HEK293 (cell line): ENCODE results near the gene PGM1.

ENCODE experiments used
- CTCF ChIA-PET: fragments of 350-600 bp; formaldehyde crosslinking; extraction: SDS; loops from one replicate; lab custom pipeline; 2021; ENCODE audit warnings: antibody characterized with exemption; lab: Yijun Ruan, JAX
- POLR2A ChIA-PET: fragments of 300-600 bp; formaldehyde crosslinking; extraction: SDS; loops from one replicate; lab custom pipeline; 2020; ENCODE audit warnings: antibody characterized with exemption, inconsistent platforms; lab: Yijun Ruan, JAX
- H3K27ac ChIP-seq: fragments of 200-500 bp; sonication (Bioruptor generic); 2 replicates; pipeline ENCODE4 v1.5.1; 2014; ENCODE audit warnings: low read depth, low read length, control low read depth, inconsistent platforms; ENCODE audit errors: extremely low read depth
- H3K36me3 ChIP-seq, 2 experiments: fragments of 200-500 bp in 1 of 2; sonication (Bioruptor generic) in 1 of 2; 1 replicate in 1 of 2; 2 replicates in 1 of 2; pipeline ENCODE4 v1.5.1; 2014 to 2017; ENCODE audit warnings: inconsistent platforms in 2 of 2, low read length in 2 of 2; ENCODE audit not compliant: control insufficient read depth in 2 of 2, insufficient read depth in 1 of 2
- H3K4me1 ChIP-seq: fragments of 200-500 bp; sonication (Bioruptor generic); 2 replicates; pipeline ENCODE4 v1.5.1; 2014; ENCODE audit warnings: mild to moderate bottlenecking, low read length, inconsistent platforms; ENCODE audit not compliant: control insufficient read depth, insufficient read depth
- H3K4me3 ChIP-seq: 2 replicates; pipeline ENCODE4 v1.5.1; 2011; ENCODE audit warnings: low read depth, mild to moderate bottlenecking, control low read depth, low read length, moderate library complexity
- H3K9me3 ChIP-seq: fragments of 200-500 bp; sonication (Bioruptor generic); 2 replicates; pipeline ENCODE4 v1.5.1; 2014; ENCODE audit warnings: low read depth, low read length, inconsistent platforms; ENCODE audit not compliant: control insufficient read depth, insufficient read depth
- KLF8 ChIP-seq: fragments of 450-650 bp; formaldehyde crosslinking; IDR thresholded peaks from 2 replicates; pipeline ENCODE4 v1.5.1; 2016; ENCODE audit warnings: missing biosample characterization, missing genetic modification characterization
- SCRT2 ChIP-seq: fragments of 450-650 bp; formaldehyde crosslinking; IDR thresholded peaks from 2 replicates; pipeline ENCODE4 v1.5.1; 2016; ENCODE audit warnings: missing biosample characterization, missing genetic modification characterization
- ZBTB17 ChIP-seq: fragments of 450-650 bp; formaldehyde crosslinking; IDR thresholded peaks from 2 replicates; pipeline ENCODE4 v1.5.1; 2016; ENCODE audit warnings: missing biosample characterization, missing genetic modification characterization
- ZFP37 ChIP-seq: fragments of 450-650 bp; formaldehyde crosslinking; IDR thresholded peaks from 2 replicates; pipeline ENCODE4 v1.5.1; 2016; ENCODE audit warnings: missing biosample characterization, missing genetic modification characterization
- ZNF133 ChIP-seq: fragments of 450-650 bp; formaldehyde crosslinking; IDR thresholded peaks from 2 replicates; pipeline ENCODE4 v1.5.1; 2016; ENCODE audit warnings: missing biosample characterization, missing genetic modification characterization
- ZNF140 ChIP-seq: fragments of 450-650 bp; formaldehyde crosslinking; IDR thresholded peaks from 2 replicates; pipeline ENCODE4 v1.5.1; 2016; ENCODE audit warnings: missing biosample characterization, missing genetic modification characterization
- ZNF157 ChIP-seq: fragments of 450-650 bp; formaldehyde crosslinking; IDR thresholded peaks from 2 replicates; pipeline ENCODE4 v1.5.1; 2016; ENCODE audit warnings: missing biosample characterization, missing genetic modification characterization
- ZNF341 ChIP-seq: fragments of 450-650 bp; formaldehyde crosslinking; IDR thresholded peaks from 2 replicates; pipeline ENCODE4; 2016; ENCODE audit warnings: low read depth, missing biosample characterization, missing genetic modification characterization
- ZNF48 ChIP-seq: fragments of 450-650 bp; formaldehyde crosslinking; IDR thresholded peaks from 2 replicates; pipeline ENCODE4 v1.5.1; 2016; ENCODE audit warnings: missing biosample characterization, missing genetic modification characterization
- ZNF514 ChIP-seq: fragments of 450-650 bp; formaldehyde crosslinking; IDR thresholded peaks from 2 replicates; pipeline ENCODE4 v1.5.1; 2016; ENCODE audit warnings: missing biosample characterization, missing genetic modification characterization
- ZNF529 ChIP-seq: fragments of 450-650 bp; formaldehyde crosslinking; IDR thresholded peaks from 2 replicates; pipeline ENCODE4 v1.5.1; 2017; ENCODE audit warnings: missing genetic modification characterization, missing biosample characterization; ENCODE audit not compliant: insufficient replicate concordance
- ZNF544 ChIP-seq: fragments of 450-650 bp; formaldehyde crosslinking; IDR thresholded peaks from 2 replicates; pipeline ENCODE4 v1.5.0; 2017; ENCODE audit warnings: missing biosample characterization, missing genetic modification characterization
- ZNF600 ChIP-seq: fragments of 450-650 bp; formaldehyde crosslinking; IDR thresholded peaks from 2 replicates; pipeline ENCODE4 v1.5.1; 2016; ENCODE audit warnings: missing biosample characterization, missing genetic modification characterization
- ZNF677 ChIP-seq: fragments of 450-650 bp; IDR thresholded peaks from 2 replicates; pipeline ENCODE4 v1.5.0; 2018; ENCODE audit warnings: missing biosample characterization, mild to moderate bottlenecking, missing genetic modification characterization, moderate library complexity
- ZSCAN30 ChIP-seq: fragments of 450-650 bp; IDR thresholded peaks from 2 replicates; pipeline ENCODE4 v1.5.1; 2018; ENCODE audit warnings: missing biosample characterization, mild to moderate bottlenecking, missing genetic modification characterization, moderate library complexity
- TF ChIP-seq, protein P1 (sequence below): fragments of 450-650 bp; formaldehyde crosslinking; IDR thresholded peaks from 2 replicates; pipeline ENCODE4 v1.5.1; 2016; ENCODE audit warnings: missing biosample characterization, missing genetic modification characterization
- TF ChIP-seq, protein P2 (sequence below): fragments of 450-650 bp; formaldehyde crosslinking; IDR thresholded peaks from 2 replicates; pipeline ENCODE4 v1.5.1; 2016; ENCODE audit warnings: missing biosample characterization, missing genetic modification characterization, borderline replicate concordance
- TF ChIP-seq, protein P3 (sequence below): fragments of 450-650 bp; formaldehyde crosslinking; IDR thresholded peaks from 2 replicates; pipeline ENCODE4 v1.5.1; 2016; ENCODE audit warnings: missing biosample characterization, missing genetic modification characterization
- TF ChIP-seq, protein P4 (sequence below): fragments of 450-650 bp; formaldehyde crosslinking; IDR thresholded peaks from 2 replicates; pipeline ENCODE4 v1.5.1; 2016; ENCODE audit warnings: missing biosample characterization, missing genetic modification characterization

Gene PGM1

DNA sequence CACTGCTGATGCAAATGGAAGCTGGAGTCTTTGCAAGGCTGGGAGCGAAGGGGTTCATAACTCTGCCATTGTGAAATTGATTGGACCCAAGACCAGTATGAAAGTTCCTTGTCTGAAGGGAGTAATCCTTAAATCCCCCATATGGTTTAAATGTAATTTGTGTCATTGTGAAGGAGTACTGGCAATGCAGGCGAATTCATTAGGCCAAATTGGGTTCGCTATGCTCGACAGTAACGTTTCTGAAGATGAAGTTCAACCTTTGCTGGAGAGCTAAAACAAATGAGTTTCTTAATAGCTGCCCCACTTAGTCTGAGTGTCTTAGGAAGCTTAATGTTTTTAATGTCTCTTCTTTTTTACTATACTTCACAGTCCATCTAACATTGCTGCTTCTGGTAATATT is 27.5 kb downstream of the PGM1 start (continued):
- TF ChIP-seq, protein P1, sequence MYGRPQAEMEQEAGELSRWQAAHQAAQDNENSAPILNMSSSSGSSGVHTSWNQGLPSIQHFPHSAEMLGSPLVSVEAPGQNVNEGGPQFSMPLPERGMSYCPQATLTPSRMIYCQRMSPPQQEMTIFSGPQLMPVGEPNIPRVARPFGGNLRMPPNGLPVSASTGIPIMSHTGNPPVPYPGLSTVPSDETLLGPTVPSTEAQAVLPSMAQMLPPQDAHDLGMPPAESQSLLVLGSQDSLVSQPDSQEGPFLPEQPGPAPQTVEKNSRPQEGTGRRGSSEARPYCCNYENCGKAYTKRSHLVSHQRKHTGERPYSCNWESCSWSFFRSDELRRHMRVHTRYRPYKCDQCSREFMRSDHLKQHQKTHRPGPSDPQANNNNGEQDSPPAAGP = no peak
- TF ChIP-seq ZBTB17 (tag by site-specific recombination) = no peak

DNA sequence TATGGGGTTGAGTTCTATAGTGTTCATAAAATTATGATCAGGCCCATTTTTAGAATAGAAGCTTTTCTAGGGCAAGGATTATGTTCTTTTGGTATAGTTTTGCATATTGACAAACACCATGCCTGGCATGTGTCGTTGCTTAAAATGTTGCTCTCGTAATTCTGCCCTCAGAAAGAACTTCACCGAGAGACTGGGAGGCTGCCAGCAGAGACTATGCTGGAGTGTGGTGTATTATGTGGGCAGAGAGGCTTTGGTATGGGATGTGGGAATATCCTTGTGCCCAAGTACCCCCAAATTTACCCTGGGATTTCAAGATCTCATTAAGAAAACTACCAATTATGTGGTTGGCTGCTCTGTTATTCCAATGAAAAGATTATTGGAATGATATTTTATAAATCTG is 27.9 kb downstream of the PGM1 start:
- no peak for TF ChIP-seq ZSCAN30
- TF ChIP-seq KLF8 (tag by site-specific recombination) = no peak
- no peak for TF ChIP-seq ZNF544 (tag by site-specific recombination)
- TF ChIP-seq, protein P2, sequence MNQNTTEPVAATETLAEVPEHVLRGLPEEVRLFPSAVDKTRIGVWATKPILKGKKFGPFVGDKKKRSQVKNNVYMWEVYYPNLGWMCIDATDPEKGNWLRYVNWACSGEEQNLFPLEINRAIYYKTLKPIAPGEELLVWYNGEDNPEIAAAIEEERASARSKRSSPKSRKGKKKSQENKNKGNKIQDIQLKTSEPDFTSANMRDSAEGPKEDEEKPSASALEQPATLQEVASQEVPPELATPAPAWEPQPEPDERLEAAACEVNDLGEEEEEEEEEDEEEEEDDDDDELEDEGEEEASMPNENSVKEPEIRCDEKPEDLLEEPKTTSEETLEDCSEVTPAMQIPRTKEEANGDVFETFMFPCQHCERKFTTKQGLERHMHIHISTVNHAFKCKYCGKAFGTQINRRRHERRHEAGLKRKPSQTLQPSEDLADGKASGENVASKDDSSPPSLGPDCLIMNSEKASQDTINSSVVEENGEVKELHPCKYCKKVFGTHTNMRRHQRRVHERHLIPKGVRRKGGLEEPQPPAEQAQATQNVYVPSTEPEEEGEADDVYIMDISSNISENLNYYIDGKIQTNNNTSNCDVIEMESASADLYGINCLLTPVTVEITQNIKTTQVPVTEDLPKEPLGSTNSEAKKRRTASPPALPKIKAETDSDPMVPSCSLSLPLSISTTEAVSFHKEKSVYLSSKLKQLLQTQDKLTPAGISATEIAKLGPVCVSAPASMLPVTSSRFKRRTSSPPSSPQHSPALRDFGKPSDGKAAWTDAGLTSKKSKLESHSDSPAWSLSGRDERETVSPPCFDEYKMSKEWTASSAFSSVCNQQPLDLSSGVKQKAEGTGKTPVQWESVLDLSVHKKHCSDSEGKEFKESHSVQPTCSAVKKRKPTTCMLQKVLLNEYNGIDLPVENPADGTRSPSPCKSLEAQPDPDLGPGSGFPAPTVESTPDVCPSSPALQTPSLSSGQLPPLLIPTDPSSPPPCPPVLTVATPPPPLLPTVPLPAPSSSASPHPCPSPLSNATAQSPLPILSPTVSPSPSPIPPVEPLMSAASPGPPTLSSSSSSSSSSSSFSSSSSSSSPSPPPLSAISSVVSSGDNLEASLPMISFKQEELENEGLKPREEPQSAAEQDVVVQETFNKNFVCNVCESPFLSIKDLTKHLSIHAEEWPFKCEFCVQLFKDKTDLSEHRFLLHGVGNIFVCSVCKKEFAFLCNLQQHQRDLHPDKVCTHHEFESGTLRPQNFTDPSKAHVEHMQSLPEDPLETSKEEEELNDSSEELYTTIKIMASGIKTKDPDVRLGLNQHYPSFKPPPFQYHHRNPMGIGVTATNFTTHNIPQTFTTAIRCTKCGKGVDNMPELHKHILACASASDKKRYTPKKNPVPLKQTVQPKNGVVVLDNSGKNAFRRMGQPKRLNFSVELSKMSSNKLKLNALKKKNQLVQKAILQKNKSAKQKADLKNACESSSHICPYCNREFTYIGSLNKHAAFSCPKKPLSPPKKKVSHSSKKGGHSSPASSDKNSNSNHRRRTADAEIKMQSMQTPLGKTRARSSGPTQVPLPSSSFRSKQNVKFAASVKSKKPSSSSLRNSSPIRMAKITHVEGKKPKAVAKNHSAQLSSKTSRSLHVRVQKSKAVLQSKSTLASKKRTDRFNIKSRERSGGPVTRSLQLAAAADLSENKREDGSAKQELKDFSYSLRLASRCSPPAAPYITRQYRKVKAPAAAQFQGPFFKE (tag by site-specific recombination) = no peak
- no peak for TF ChIP-seq ZNF677 (tag by site-specific recombination)
- TF ChIP-seq SCRT2 (tag by site-specific recombination) = no peak
- no peak for TF ChIP-seq ZNF600
- no peak for TF ChIP-seq ZNF341 (tag by site-specific recombination)
- no peak for TF ChIP-seq ZFP37 (tag by site-specific recombination)
- TF ChIP-seq, protein P3, sequence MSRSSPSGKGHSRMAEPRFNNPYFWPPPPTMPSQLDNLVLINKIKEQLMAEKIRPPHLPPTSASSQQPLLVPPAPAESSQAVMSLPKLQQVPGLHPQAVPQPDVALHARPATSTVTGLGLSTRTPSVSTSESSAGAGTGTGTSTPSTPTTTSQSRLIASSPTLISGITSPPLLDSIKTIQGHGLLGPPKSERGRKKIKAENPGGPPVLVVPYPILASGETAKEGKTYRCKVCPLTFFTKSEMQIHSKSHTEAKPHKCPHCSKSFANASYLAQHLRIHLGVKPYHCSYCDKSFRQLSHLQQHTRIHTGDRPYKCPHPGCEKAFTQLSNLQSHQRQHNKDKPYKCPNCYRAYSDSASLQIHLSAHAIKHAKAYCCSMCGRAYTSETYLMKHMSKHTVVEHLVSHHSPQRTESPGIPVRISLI = no peak
- TF ChIP-seq ZNF529 (tag by site-specific recombination) = no peak
- no peak for TF ChIP-seq ZNF140 (tag by site-specific recombination)
- TF ChIP-seq, protein P4, sequence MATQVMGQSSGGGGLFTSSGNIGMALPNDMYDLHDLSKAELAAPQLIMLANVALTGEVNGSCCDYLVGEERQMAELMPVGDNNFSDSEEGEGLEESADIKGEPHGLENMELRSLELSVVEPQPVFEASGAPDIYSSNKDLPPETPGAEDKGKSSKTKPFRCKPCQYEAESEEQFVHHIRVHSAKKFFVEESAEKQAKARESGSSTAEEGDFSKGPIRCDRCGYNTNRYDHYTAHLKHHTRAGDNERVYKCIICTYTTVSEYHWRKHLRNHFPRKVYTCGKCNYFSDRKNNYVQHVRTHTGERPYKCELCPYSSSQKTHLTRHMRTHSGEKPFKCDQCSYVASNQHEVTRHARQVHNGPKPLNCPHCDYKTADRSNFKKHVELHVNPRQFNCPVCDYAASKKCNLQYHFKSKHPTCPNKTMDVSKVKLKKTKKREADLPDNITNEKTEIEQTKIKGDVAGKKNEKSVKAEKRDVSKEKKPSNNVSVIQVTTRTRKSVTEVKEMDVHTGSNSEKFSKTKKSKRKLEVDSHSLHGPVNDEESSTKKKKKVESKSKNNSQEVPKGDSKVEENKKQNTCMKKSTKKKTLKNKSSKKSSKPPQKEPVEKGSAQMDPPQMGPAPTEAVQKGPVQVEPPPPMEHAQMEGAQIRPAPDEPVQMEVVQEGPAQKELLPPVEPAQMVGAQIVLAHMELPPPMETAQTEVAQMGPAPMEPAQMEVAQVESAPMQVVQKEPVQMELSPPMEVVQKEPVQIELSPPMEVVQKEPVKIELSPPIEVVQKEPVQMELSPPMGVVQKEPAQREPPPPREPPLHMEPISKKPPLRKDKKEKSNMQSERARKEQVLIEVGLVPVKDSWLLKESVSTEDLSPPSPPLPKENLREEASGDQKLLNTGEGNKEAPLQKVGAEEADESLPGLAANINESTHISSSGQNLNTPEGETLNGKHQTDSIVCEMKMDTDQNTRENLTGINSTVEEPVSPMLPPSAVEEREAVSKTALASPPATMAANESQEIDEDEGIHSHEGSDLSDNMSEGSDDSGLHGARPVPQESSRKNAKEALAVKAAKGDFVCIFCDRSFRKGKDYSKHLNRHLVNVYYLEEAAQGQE (tag by site-specific recombination) = no peak
- TF ChIP-seq ZNF133 (tag by site-specific recombination) = no peak
- TF ChIP-seq ZNF514 (tag by site-specific recombination) = no peak
- TF ChIP-seq ZNF157 (tag by site-specific recombination) = no peak
- TF ChIP-seq ZNF48 = no peak
- TF ChIP-seq, all 188 proteins: peak for 0
- Histone ChIP-seq H3K4me1 (no peaks in the 10 kb centered on the region), H3K9me3 (no peaks in the 10 kb centered on the region), H3K36me3 (no peaks in the 10 kb centered on the region), H3K27ac (no peak overlapping the region), H3K4me3 (no peak overlapping the region)
- ChIA-PET POLR2A (no interaction called here), CTCF (interaction anchor here (0.9 to 3.0 kb wide), 3 partner anchors 71 to 622 kb away, joined by 3 to 6 read pairs (median 3); no protein-coding TSS in a partner anchor)
